SK-N-SH treated with all-trans-retinoic acid at 6 μM for 48 hours (cell line): Measurements from ENCODE around the gene JMY.

Source experiments
- ATAC-seq: fragments of 200-7000 bp; cut with Tn5 transposase; 3 replicates; pipeline ENCODE4 v1.9.1; 2020; ENCODE audit warnings: mild to moderate bottlenecking, moderate library complexity
- ARNTL ChIP-seq: fragments of 450-650 bp; formaldehyde crosslinking; IDR thresholded peaks from 2 replicates; pipeline ENCODE4 v1.5.0; 2020; ENCODE audit warnings: low read depth, mild to moderate bottlenecking, moderate library complexity, borderline replicate concordance
- BACH2 ChIP-seq: fragments of 250-450 bp; sonication (Bioruptor Pico); IDR thresholded peaks from 2 replicates; pipeline ENCODE4 v1.9.0; 2021; ENCODE audit warnings: mild to moderate bottlenecking, borderline replicate concordance
- CREB5 ChIP-seq: fragments of 250-450 bp; sonication (Bioruptor Pico); IDR thresholded peaks from 2 replicates; pipeline ENCODE4 v1.5.1; 2020; ENCODE audit warnings: low read depth, mild to moderate bottlenecking, moderate library complexity
- CSDC2 ChIP-seq: fragments of 250-450 bp; sonication (Bioruptor Pico); IDR thresholded peaks from 2 replicates; pipeline ENCODE4 v1.5.0; 2020; ENCODE audit warnings: mild to moderate bottlenecking, moderate library complexity
- CSRNP3 ChIP-seq: fragments of 250-450 bp; sonication (Bioruptor Pico); IDR thresholded peaks from 2 replicates; pipeline ENCODE4 v1.5.1; 2021; ENCODE audit warnings: mild to moderate bottlenecking, moderate library complexity
- ESRRG ChIP-seq: fragments of 250-450 bp; sonication (Bioruptor Pico); IDR thresholded peaks from 2 replicates; pipeline ENCODE4 v1.6.1; 2021; ENCODE audit warnings: mild to moderate bottlenecking
- GLIS3 ChIP-seq: fragments of 250-450 bp; sonication (Bioruptor Pico); IDR thresholded peaks from 2 replicates; pipeline ENCODE4 v1.5.0; 2020; ENCODE audit warnings: mild to moderate bottlenecking, moderate library complexity
- ISL1 ChIP-seq: fragments of 250-450 bp; sonication (Bioruptor Pico); IDR thresholded peaks from 2 replicates; pipeline ENCODE4 v2.1.2; 2022; ENCODE audit warnings: mild to moderate bottlenecking, moderate library complexity
- OSR1 ChIP-seq: fragments of 250-450 bp; sonication (Bioruptor Pico); IDR thresholded peaks from 2 replicates; pipeline ENCODE4 v1.8.0; 2022; ENCODE audit warnings: moderate library complexity, mild to moderate bottlenecking, inconsistent platforms
- PATZ1 ChIP-seq: fragments of 250-450 bp; sonication (Bioruptor Pico); IDR thresholded peaks from 2 replicates; pipeline ENCODE4 v1.8.0; 2020; ENCODE audit warnings: mild to moderate bottlenecking, moderate library complexity, borderline replicate concordance
- POU6F1 ChIP-seq: fragments of 250-450 bp; sonication (Bioruptor Pico); IDR thresholded peaks from 2 replicates; pipeline ENCODE4 v1.8.0; 2021; ENCODE audit warnings: low read depth, mild to moderate bottlenecking, moderate library complexity, borderline replicate concordance
- PPARA ChIP-seq: fragments of 250-450 bp; sonication (Bioruptor Pico); IDR thresholded peaks from 2 replicates; pipeline ENCODE4 v1.5.0; 2020; ENCODE audit warnings: mild to moderate bottlenecking, borderline replicate concordance
- RARB ChIP-seq: fragments of 250-450 bp; sonication (Bioruptor Pico); IDR thresholded peaks from 2 replicates; pipeline ENCODE4 v1.8.0; 2021; ENCODE audit warnings: mild to moderate bottlenecking, moderate library complexity
- SNAI2 ChIP-seq: fragments of 250-450 bp; sonication (Bioruptor Pico); IDR thresholded peaks from 2 replicates; pipeline ENCODE4 v1.5.0; 2020; ENCODE audit warnings: mild to moderate bottlenecking, moderate library complexity
- TCF4 ChIP-seq: fragments of 250-450 bp; sonication (Bioruptor Pico); IDR thresholded peaks from 2 replicates; pipeline ENCODE4 v1.8.0; 2021; ENCODE audit warnings: mild to moderate bottlenecking, moderate library complexity, borderline replicate concordance
- TOX ChIP-seq: fragments of 250-450 bp; sonication (Bioruptor Pico); IDR thresholded peaks from 2 replicates; pipeline ENCODE4 v1.8.0; 2021; ENCODE audit warnings: mild to moderate bottlenecking, moderate library complexity, borderline replicate concordance
- TSHZ2 ChIP-seq: fragments of 250-450 bp; sonication (Bioruptor Pico); IDR thresholded peaks from 2 replicates; pipeline ENCODE4 v1.5.0; 2020; ENCODE audit warnings: mild to moderate bottlenecking, moderate library complexity
- ZC3H10 ChIP-seq: fragments of 250-450 bp; sonication (Bioruptor Pico); IDR thresholded peaks from 2 replicates; pipeline ENCODE4 v1.5.1; 2021; ENCODE audit warnings: mild to moderate bottlenecking, moderate library complexity
- ZFP3 ChIP-seq: fragments of 250-450 bp; sonication (Bioruptor Pico); IDR thresholded peaks from 2 replicates; pipeline ENCODE4 v1.5.0; 2020; ENCODE audit warnings: mild to moderate bottlenecking, moderate library complexity
- ZFP30 ChIP-seq: fragments of 450-650 bp; formaldehyde crosslinking; IDR thresholded peaks from 2 replicates; pipeline ENCODE4 v1.5.0; 2022; ENCODE audit warnings: mild to moderate bottlenecking, moderate library complexity
- ZNF565 ChIP-seq: fragments of 450-650 bp; formaldehyde crosslinking; conservative IDR thresholded peaks from 2 replicates; pipeline ENCODE4 v1.5.0; 2020; ENCODE audit warnings: low read depth, mild to moderate bottlenecking, moderate library complexity
- ZNF70 ChIP-seq: fragments of 450-650 bp; formaldehyde crosslinking; IDR thresholded peaks from 2 replicates; pipeline ENCODE4 v1.5.0; 2020; ENCODE audit warnings: mild to moderate bottlenecking, moderate library complexity
- ZNF8 ChIP-seq: fragments of 450-650 bp; formaldehyde crosslinking; IDR thresholded peaks from 2 replicates; pipeline ENCODE4 v1.5.0; 2020; ENCODE audit warnings: mild to moderate bottlenecking, moderate library complexity

Gene JMY

GRCh38 chr5:79305706-79306105 lies 69.8 kb downstream of the JMY start:
- TF ChIP-seq TSHZ2 (CRISPR knock-in tag), result no peak
- TF ChIP-seq TCF4 (CRISPR knock-in tag), result no peak
- no peak for TF ChIP-seq BACH2 (CRISPR knock-in tag)
- no peak for TF ChIP-seq RARB
- TF ChIP-seq ESRRG, result no peak
- no peak for TF ChIP-seq PPARA
- no peak for TF ChIP-seq PATZ1 (CRISPR knock-in tag)
- no peak for TF ChIP-seq ARNTL (CRISPR knock-in tag)
- TF ChIP-seq GLIS3 (CRISPR knock-in tag), result no peak
- no peak for TF ChIP-seq CREB5
- no peak for TF ChIP-seq TOX
- no peak for TF ChIP-seq ZC3H10 (CRISPR knock-in tag)
- TF ChIP-seq SNAI2, result no peak
- no peak for TF ChIP-seq OSR1
- TF ChIP-seq ZFP3 (CRISPR knock-in tag), result no peak
- no peak for TF ChIP-seq ZFP30 (CRISPR knock-in tag)
- TF ChIP-seq CSRNP3 (CRISPR knock-in tag), result no peak
- no peak for TF ChIP-seq CSDC2
- TF ChIP-seq ZNF8 (CRISPR knock-in tag), result no peak
- no peak for TF ChIP-seq ZNF565
- no peak for ATAC-seq

GRCh38 chr5:79318935-79319614 lies 83.1 kb downstream of the JMY start:
- ATAC-seq, result no peak; the same call in 2 of the 3 replicates
- TF ChIP-seq TCF4 (CRISPR knock-in tag) (no peak), CSDC2 (no peak), PATZ1 (CRISPR knock-in tag) (no peak), CREB5 (no peak), ZNF70 (CRISPR knock-in tag) (no peak)

GRCh38 chr5:79329453-79329852 lies 93.5 kb downstream of the JMY start:
- no peak for ATAC-seq
- TF ChIP-seq ZNF8 (CRISPR knock-in tag), result no peak
- no peak for TF ChIP-seq ESRRG
- TF ChIP-seq TOX, result no peak
- TF ChIP-seq ZC3H10 (CRISPR knock-in tag), result no peak
- TF ChIP-seq ISL1 (CRISPR knock-in tag), result no peak
- no peak for TF ChIP-seq ZNF70 (CRISPR knock-in tag)
- TF ChIP-seq POU6F1 (CRISPR knock-in tag), result no peak
- no peak for TF ChIP-seq GLIS3 (CRISPR knock-in tag)
- TF ChIP-seq RARB, result no peak
- no peak for TF ChIP-seq ZFP3 (CRISPR knock-in tag)
- TF ChIP-seq OSR1, result no peak
- TF ChIP-seq PATZ1 (CRISPR knock-in tag), result no peak
- no peak for TF ChIP-seq CSDC2
